GM12878 (cell line): ENCODE measurements around the gene NINJ1. TPM values are rescaled to one million over a fixed set of nuclear protein-coding genes. Genes with fewer than 3 reads are reported as not detected.

Experiments
- ATAC-seq: fragments of 200-7000 bp; cut with Tn5 transposase; 3 replicates; pipeline ENCODE4 v1.9.1; 2020; ENCODE audit warnings: mild to moderate bottlenecking, moderate library complexity
- BruUV-seq: library from RNA; stranded (reverse); fragments of 400-500 nt; replicated peaks from 2 replicates; lab custom pipeline; 2021; lab: Mats Ljungman, UMichigan
- CTCF ChIA-PET: fragments of 300-600 bp; sonication (Branson Sonifier 250); formaldehyde crosslinking; extraction: SDS; loops from one replicate; lab custom pipeline; 2021; ENCODE audit warnings: inconsistent platforms; lab: Yijun Ruan, JAX
- POLR2A ChIA-PET: fragments of 350-600 bp; formaldehyde crosslinking; extraction: SDS; loops from one replicate; lab custom pipeline; 2021; ENCODE audit warnings: inconsistent platforms; lab: Charles Lee
- RAD21 ChIA-PET: fragments of 300-600 bp; sonication (Branson Sonifier 250); formaldehyde crosslinking; loops from one replicate; lab custom pipeline; 2023; ENCODE audit warnings: antibody characterized with exemption; ENCODE audit not compliant: unreplicated experiment; lab: Charles Lee
- SMC1A ChIA-PET: fragments of 300-600 bp; sonication (Branson Sonifier 250); formaldehyde crosslinking; loops from one replicate; lab custom pipeline; 2023; ENCODE audit not compliant: unreplicated experiment, uncharacterized antibody; lab: Charles Lee
- DNase-seq: peaks from one replicate; pipeline ENCODE4 v3.0.0-alpha.2; 2011; ENCODE audit warnings: low read depth, low spot score
- FAIRE-seq: peaks from 3 replicates; lab custom pipeline; 2011; peaks lifted over from hg19 to GRCh38; lab: Jason Lieb, UNC
- H2AFZ ChIP-seq: 2 replicates; pipeline ENCODE4 v1.6.0; 2011; ENCODE audit warnings: low read depth, low read length, control low read depth; ENCODE audit not compliant: control insufficient read depth
- H3K27ac ChIP-seq: 2 replicates; pipeline ENCODE4 v1.5.1; 2011; ENCODE audit warnings: control low read depth; ENCODE audit not compliant: control insufficient read depth, insufficient read depth
- H3K27me3 ChIP-seq, 2 experiments: replicated peaks in 1 of 2; 2 replicates each; pipeline versions ENCODE4 v1.6.0 to v1.6.1; 2011; ENCODE audit warnings: low read length in 1 of 2; ENCODE audit not compliant: control insufficient read depth in 2 of 2, insufficient read depth in 2 of 2
- H3K36me3 ChIP-seq, 2 experiments: 2 replicates each; pipeline ENCODE4 v1.5.1; 2011; ENCODE audit warnings: low read length in 1 of 2; ENCODE audit not compliant: control insufficient read depth in 2 of 2, insufficient read depth in 2 of 2
- H3K4me1 ChIP-seq: 2 replicates; pipeline ENCODE4 v1.6.1; 2011; ENCODE audit warnings: mild to moderate bottlenecking, low read length, moderate library complexity, mixed read lengths; ENCODE audit not compliant: control insufficient read depth, insufficient read depth
- H3K4me2 ChIP-seq: 2 replicates; pipeline ENCODE4 v1.6.0; 2011; ENCODE audit warnings: control low read depth; ENCODE audit not compliant: control insufficient read depth, insufficient read depth
- H3K4me3 ChIP-seq: fragments of 200-600 bp; sonication (generic); 2 replicates; pipeline ENCODE4 v1.5.1; 2016
- H3K79me2 ChIP-seq: 2 replicates; pipeline ENCODE4 v1.6.0; 2011; ENCODE audit warnings: low read length; ENCODE audit not compliant: control insufficient read depth, insufficient read depth
- H3K9ac ChIP-seq: 2 replicates; pipeline ENCODE4 v1.8.0; 2011; ENCODE audit warnings: low read length, control low read depth, mixed read lengths; ENCODE audit not compliant: control insufficient read depth, insufficient read depth
- H3K9me3 ChIP-seq: replicated peaks from 3 replicates; pipeline ENCODE4 v1.5.1; 2011; ENCODE audit warnings: mild to moderate bottlenecking, low read length; ENCODE audit not compliant: control insufficient read depth, insufficient read depth
- H4K20me1 ChIP-seq: 2 replicates; pipeline ENCODE4 v1.6.0; 2011; ENCODE audit not compliant: control insufficient read depth, insufficient read depth
- BMI1 ChIP-seq: fragments of 450-650 bp; IDR thresholded peaks from 2 replicates; pipeline ENCODE4 v1.6.1; 2016; ENCODE audit warnings: mild to moderate bottlenecking, moderate library complexity, borderline replicate concordance
- CBX3 ChIP-seq: fragments of 200-600 bp; sonication (generic); IDR thresholded peaks from 2 replicates; pipeline ENCODE4 v1.6.1; 2016; ENCODE audit warnings: low read depth, borderline replicate concordance
- EED ChIP-seq: sonication (generic); IDR thresholded peaks from 2 replicates; pipeline ENCODE4 v1.6.1; 2016; ENCODE audit warnings: antibody characterized with exemption, low read depth
- NFYB ChIP-seq: IDR thresholded peaks from 2 replicates; pipeline ENCODE4 v1.6.1; 2011; ENCODE audit warnings: low read depth, mild to moderate bottlenecking, low read length, improper control_type of control experiment, moderate library complexity; ENCODE audit not compliant: insufficient read depth
- PML ChIP-seq: IDR thresholded peaks from 2 replicates; pipeline ENCODE4 v1.6.1; 2012; ENCODE audit warnings: low read length, inconsistent platforms
- SREBF1 ChIP-seq: IDR thresholded peaks from 2 replicates; pipeline ENCODE4 v1.6.1; 2012; ENCODE audit warnings: mild to moderate bottlenecking, low read length
- ZBTB33 ChIP-seq: fragments of 450-650 bp; IDR thresholded peaks from 2 replicates; pipeline ENCODE4 v1.6.1; 2017; ENCODE audit warnings: mild to moderate bottlenecking
- ZNF384 ChIP-seq: IDR thresholded peaks from 2 replicates; pipeline ENCODE4 v1.6.1; 2012; ENCODE audit warnings: low read depth, mild to moderate bottlenecking, low read length, improper control_type of control experiment, borderline replicate concordance
- WGBS: methylation state at CpG from one replicate; pipeline ENCODE4 v1.1.6; 2016; ENCODE audit warnings: low lambda C conversion rate; ENCODE audit not compliant: insufficient replicate concordance, insufficient coverage; ENCODE audit errors: missing lambda C conversion rate; 5-methylcytosine and 5-hydroxymethylcytosine counted together
- in situ Hi-C: fragments of 300-500 bp; cut with MboI; formaldehyde crosslinking; loops from 9 replicates; pipeline ENCODE4 v1.14.3; 2018; ENCODE audit warnings: mixed read lengths
- intact Hi-C: fragments of 100-400 bp; cut with micrococcal nuclease; formaldehyde crosslinking; loops from one replicate; pipeline ENCODE4 v1.14.2; 2022; ENCODE audit not compliant: unreplicated experiment
- polyA plus RNA-seq, 11 experiments: library from polyadenylated mRNA; depleted of rRNA in 4 of 11; unstranded in 6 of 11; stranded (reverse) in 5 of 11; fragments of >200 nt; fragmentation: Nextera tagmentation in 4 of 11; fragmentation: Illumina TruSeq in 1 of 11; extraction: Ambion mirVana in 4 of 11; extraction: Trizol in 1 of 11; gene quantifications; 1 replicate in 1 of 11; 2 replicates in 10 of 11; pipeline versions ENCODE4 v1.2.1 to v1.2.3, GENCODE V29; 2011 to 2016; ENCODE audit warnings: inconsistent platforms in 2 of 11, missing spikeins in 2 of 11, low read depth in 1 of 11
- total RNA-seq, 4 experiments: library from RNA; depleted of rRNA in 3 of 4; stranded (reverse); fragments of >200 nt in 3 of 4; fragmentation: Illumina TruSeq in 1 of 4; extraction: Trizol in 1 of 4; gene quantifications; 2 replicates each; pipeline versions ENCODE4 v1.2.1 to v1.2.3, GENCODE V29; 2013 to 2021

The NINJ1 gene
- total and polyA plus RNA-seq, 10 of the 15 experiments (the other 5 are each of a cell fraction or from before 2014, with no cell fraction given) = 0.64 to 33.5 (median 17.1) TPM

GRCh38 chr9:93115486-93116071 lies 18.5 kb downstream of the NINJ1 start:
- no peak for DNase-seq
- H2AFZ ChIP-seq = no peak overlapping the region
- TF ChIP-seq ZNF384 = no peak
- TF ChIP-seq EED = no peak
- TF ChIP-seq PML = no peak
- no peak for TF ChIP-seq NFYB
- no peak for TF ChIP-seq SREBF1
- no peak for TF ChIP-seq BMI1
- no peak for TF ChIP-seq CBX3
- TF ChIP-seq ZBTB33 = no peak
- no TSS peak for BruUV-seq
- no peak overlapping the region for H3K9ac ChIP-seq
- ChIA-PET SMC1A (no interaction called here), RAD21 (no interaction called here), CTCF (interaction anchor here (0.7 kb wide), 1 partner anchor 340 kb away, joined by 3 read pairs; no protein-coding TSS in a partner anchor), POLR2A (no interaction called here)
- H3K4me1 ChIP-seq = peaks cover 12% of the 10 kb centered on the region
- H3K27me3 ChIP-seq = no peaks in the 10 kb centered on the region
- no CpG with 5 or more reads among the region's 3 CpGs for WGBS
- peaks cover 0 to 6% of the 10 kb centered on the region in 2 experiments; a peak in 2 of 4 replicates for H3K36me3 ChIP-seq
- H3K4me3 ChIP-seq = no peak overlapping the region
- no peak overlapping the region for H3K27ac ChIP-seq
- H3K9me3 ChIP-seq = no peaks in the 10 kb centered on the region
- in situ Hi-C loops = no loop called here
- FAIRE-seq = no peak
- H3K4me2 ChIP-seq = no peak overlapping the region
- ATAC-seq = no peak
- no peaks in the 10 kb centered on the region for H3K79me2 ChIP-seq
- no peaks in the 10 kb centered on the region for H4K20me1 ChIP-seq
- intact Hi-C loops = no loop called here
